K562 (cell line): ENCODE measurements around the gene ZDHHC8. TPM values are rescaled to one million over a fixed set of nuclear protein-coding genes. Genes with fewer than 3 reads are reported as not detected.
A peak's percentile ranks its signal among the peaks of the same experiment; 100 is the strongest.

Source experiments
- BHLHE40 ChIP-seq: IDR thresholded peaks from 2 replicates; pipeline ENCODE4 v1.6.1; 2011; ENCODE audit warnings: low read length, improper control_type of control experiment
- CBX2 ChIP-seq: fragments of 200-600 bp; sonication (generic); IDR thresholded peaks from one replicate; pipeline ENCODE4 v1.6.1; 2012; ENCODE audit warnings: mild to moderate bottlenecking, low read length, inconsistent platforms; ENCODE audit not compliant: insufficient read depth, poor library complexity, severe bottlenecking
- HMGN3 ChIP-seq: IDR thresholded peaks from 2 replicates; pipeline ENCODE4 v1.6.1; 2011; ENCODE audit warnings: borderline replicate concordance, low read depth, mild to moderate bottlenecking, mixed read lengths, low read length; ENCODE audit not compliant: insufficient read length; ENCODE audit errors: extremely low read depth
- KLF1 ChIP-seq: fragments of 450-650 bp; IDR thresholded peaks from 2 replicates; pipeline ENCODE4 v1.6.1; 2016; ENCODE audit warnings: missing genetic modification characterization, missing compliant biosample characterization
- MCM2 ChIP-seq: fragments of 450-650 bp; IDR thresholded peaks from 2 replicates; pipeline ENCODE4 v1.6.1; 2017; ENCODE audit warnings: low read depth, mild to moderate bottlenecking
- NCOA2 ChIP-seq, 2 experiments: fragments of 450-650 bp; IDR thresholded peaks; 2 replicates each; pipeline ENCODE4 v1.6.1; 2018; ENCODE audit warnings: mild to moderate bottlenecking in 2 of 2, moderate library complexity in 1 of 2; ENCODE audit not compliant: partially characterized antibody in 2 of 2
- NRF1 ChIP-seq, 2 experiments: fragments of 450-650 bp; IDR thresholded peaks in 1 of 2; conservative IDR thresholded peaks in 1 of 2; 2 replicates each; pipeline ENCODE4 v1.6.1; 2014; ENCODE audit warnings: mild to moderate bottlenecking in 2 of 2
- RBBP5 ChIP-seq: fragments of 200-600 bp; sonication (generic); IDR thresholded peaks from 2 replicates; pipeline ENCODE4 v1.6.1; 2012; ENCODE audit warnings: borderline replicate concordance, mild to moderate bottlenecking, low read length, control low read depth, inconsistent platforms; ENCODE audit not compliant: insufficient read depth, poor library complexity, severe bottlenecking
- RCOR1 ChIP-seq, 2 experiments: IDR thresholded peaks; 2 replicates each; pipeline ENCODE4 v1.6.1; 2012; ENCODE audit warnings: low read depth in 2 of 2, low read length in 2 of 2, borderline replicate concordance in 1 of 2, improper control_type of control experiment in 1 of 2
- SMARCA5 ChIP-seq: fragments of 450-650 bp; IDR thresholded peaks from 2 replicates; pipeline ENCODE4 v1.6.1; 2016
- SMARCC2 ChIP-seq: fragments of 450-650 bp; IDR thresholded peaks from 2 replicates; pipeline ENCODE4 v1.6.1; 2017; ENCODE audit warnings: antibody characterized with exemption, moderate library complexity, mild to moderate bottlenecking, low read depth
- TAF7 ChIP-seq: fragments of 450-650 bp; IDR thresholded peaks from 2 replicates; pipeline ENCODE4 v1.6.1; 2016; ENCODE audit warnings: missing genetic modification characterization, missing compliant biosample characterization
- ZFP30 ChIP-seq: fragments of 250-450 bp; sonication (Bioruptor Pico); IDR thresholded peaks from 2 replicates; pipeline ENCODE4 v1.8.0; 2022; ENCODE audit warnings: moderate library complexity, mild to moderate bottlenecking, inconsistent platforms, borderline replicate concordance
- ZNF263 ChIP-seq: sonication (generic); formaldehyde crosslinking; IDR thresholded peaks from 2 replicates; pipeline ENCODE4 v1.8.0; 2022; ENCODE audit warnings: mild to moderate bottlenecking, missing genetic modification reagents, borderline replicate concordance
- ZNF551 ChIP-seq: fragments of 250-450 bp; sonication (Bioruptor Pico); IDR thresholded peaks from 2 replicates; pipeline ENCODE4 v1.5.0; 2021; ENCODE audit warnings: mild to moderate bottlenecking, moderate library complexity
- ZNF764 ChIP-seq: fragments of 250-450 bp; sonication (Bioruptor Pico); IDR thresholded peaks from 2 replicates; pipeline ENCODE4 v1.4.0; 2020; ENCODE audit warnings: low read depth, mild to moderate bottlenecking, moderate library complexity
- ZNF830 ChIP-seq: fragments of 250-450 bp; sonication (Bioruptor Pico); IDR thresholded peaks from 2 replicates; pipeline ENCODE4 v1.5.0; 2021; ENCODE audit warnings: mild to moderate bottlenecking
- polyA plus RNA-seq, 8 experiments: library from polyadenylated mRNA; depleted of rRNA in 4 of 8; stranded (reverse) in 5 of 8; unstranded in 3 of 8; fragments of >200 nt; fragmentation: Nextera tagmentation in 2 of 8; fragmentation: Illumina TruSeq in 1 of 8; extraction: Ambion mirVana in 2 of 8; extraction: Trizol in 1 of 8; gene quantifications; 2 replicates each; pipeline versions ENCODE4 v1.2.1 to v1.2.3, GENCODE V29; 2011 to 2014; ENCODE audit warnings: inconsistent platforms in 1 of 8, missing spikeins in 1 of 8
- total RNA-seq, 7 experiments: library from RNA; depleted of rRNA in 6 of 7; stranded (reverse); fragments of >200 nt in 6 of 7; fragmentation: Illumina TruSeq in 2 of 7; extraction: Trizol in 2 of 7; gene quantifications; 2 replicates each; pipeline versions ENCODE4 v1.2.1 to v1.2.3, GENCODE V29; 2011 to 2021; ENCODE audit warnings: low replicate concordance in 1 of 7
- TF ChIP-seq, protein P1 (sequence below): sonication (generic); formaldehyde crosslinking; IDR thresholded peaks from 2 replicates; pipeline ENCODE4 v1.8.1; 2022; ENCODE audit warnings: missing genetic modification reagents
- TF ChIP-seq, protein P2 (sequence below): fragments of 450-650 bp; IDR thresholded peaks from 2 replicates; pipeline ENCODE4 v1.7.1; 2018; ENCODE audit warnings: mild to moderate bottlenecking, low read depth; ENCODE audit not compliant: partially characterized antibody
- TF ChIP-seq, protein P3 (sequence below), 2 experiments: fragments of 450-650 bp in 1 of 2; sonication (generic) in 1 of 2; formaldehyde crosslinking; conservative IDR thresholded peaks; 2 replicates each; pipeline versions ENCODE4 v1.4.0 to v1.8.1; 2020 to 2022; ENCODE audit warnings: mild to moderate bottlenecking in 1 of 2, missing genetic modification reagents in 1 of 2

Gene ZDHHC8
- total and polyA plus RNA-seq, 9 of the 15 experiments (the other 6 are each of a cell fraction or from before 2014, with no cell fraction given): 0.04 to 109 (median 16.4) TPM

DNA sequence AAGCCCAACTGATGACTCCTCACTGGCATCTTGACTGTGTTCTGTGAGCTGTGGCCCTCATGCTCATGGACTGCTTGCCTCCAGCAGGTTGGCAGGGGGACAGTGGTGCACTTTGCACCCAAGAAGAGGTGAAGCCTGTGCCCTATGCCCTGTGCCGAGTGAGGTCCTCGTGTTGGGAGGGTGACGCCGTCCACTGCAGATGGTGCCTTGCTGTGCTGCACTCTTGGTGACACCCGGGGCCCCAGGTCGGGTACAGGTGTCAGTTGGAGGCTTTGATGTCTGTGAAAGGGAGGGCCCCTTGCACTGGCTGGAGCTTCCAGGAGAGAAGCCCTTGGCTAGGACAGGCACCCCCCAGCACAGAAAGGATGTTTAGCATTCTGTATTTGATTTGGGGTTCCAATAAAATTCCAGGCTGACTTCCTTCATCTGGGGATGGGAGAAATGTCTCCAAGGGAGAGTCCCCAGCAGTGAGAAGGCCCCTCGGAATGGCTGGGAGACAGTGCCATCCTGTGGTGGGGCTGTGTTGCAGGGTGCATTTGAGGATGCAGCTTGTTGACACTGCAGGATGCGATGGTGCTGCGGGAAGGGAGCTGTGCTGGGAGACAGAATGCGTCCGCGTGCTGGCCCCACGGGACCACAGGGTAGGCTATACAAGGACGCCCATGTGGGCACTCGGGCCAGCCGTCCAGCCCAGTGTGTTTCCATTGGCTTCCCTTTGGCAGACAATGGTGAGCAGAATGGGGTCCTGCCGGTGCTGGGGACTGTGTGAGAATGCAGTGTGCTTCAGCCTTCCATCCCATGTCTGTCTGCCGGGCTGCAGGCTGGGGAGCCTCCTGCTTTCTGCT lies 2.5 kb upstream of the ZDHHC8 start (continued):
- TF ChIP-seq, protein P1, sequence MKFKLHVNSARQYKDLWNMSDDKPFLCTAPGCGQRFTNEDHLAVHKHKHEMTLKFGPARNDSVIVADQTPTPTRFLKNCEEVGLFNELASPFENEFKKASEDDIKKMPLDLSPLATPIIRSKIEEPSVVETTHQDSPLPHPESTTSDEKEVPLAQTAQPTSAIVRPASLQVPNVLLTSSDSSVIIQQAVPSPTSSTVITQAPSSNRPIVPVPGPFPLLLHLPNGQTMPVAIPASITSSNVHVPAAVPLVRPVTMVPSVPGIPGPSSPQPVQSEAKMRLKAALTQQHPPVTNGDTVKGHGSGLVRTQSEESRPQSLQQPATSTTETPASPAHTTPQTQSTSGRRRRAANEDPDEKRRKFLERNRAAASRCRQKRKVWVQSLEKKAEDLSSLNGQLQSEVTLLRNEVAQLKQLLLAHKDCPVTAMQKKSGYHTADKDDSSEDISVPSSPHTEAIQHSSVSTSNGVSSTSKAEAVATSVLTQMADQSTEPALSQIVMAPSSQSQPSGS: no peak
- TF ChIP-seq ZFP30 (CRISPR knock-in tag) (no peak), CBX2 (no peak), BHLHE40 (peak; percentile 74; the same call in 1 of the 2 replicates), MCM2 (no peak), RBBP5 (peak; percentile 63), NCOA2 (IDR thresholded peaks at IDR 0.05; ENCODE audit: partially characterized antibody in 2 of 2) (no peak), ZNF263 (no peak), TAF7 (tag) (no peak), NRF1 (conservative IDR thresholded peaks at IDR 0.05 in 1 of 2, IDR thresholded peaks at IDR 0.05 in 1 of 2) (no peak; a peak in 1 of 4 replicates), RCOR1 (IDR thresholded peaks at IDR 0.05; ENCODE audit: borderline replicate concordance in 1 of 2, low read depth in 2 of 2, low read length in 2 of 2) (peak in 1 of 2 experiments; percentile 98), ZNF764 (CRISPR knock-in tag) (peak; percentile 79), SMARCC2 (no peak), HMGN3 (no peak), KLF1 (tag) (no peak; the same call in 1 of the 2 replicates), SMARCA5 (no peak), ZNF830 (CRISPR knock-in tag) (0 out of 2 replicates have a peak, but pooled peaks have one; percentile 74), ZNF551 (no peak)
- TF ChIP-seq, protein P2, sequence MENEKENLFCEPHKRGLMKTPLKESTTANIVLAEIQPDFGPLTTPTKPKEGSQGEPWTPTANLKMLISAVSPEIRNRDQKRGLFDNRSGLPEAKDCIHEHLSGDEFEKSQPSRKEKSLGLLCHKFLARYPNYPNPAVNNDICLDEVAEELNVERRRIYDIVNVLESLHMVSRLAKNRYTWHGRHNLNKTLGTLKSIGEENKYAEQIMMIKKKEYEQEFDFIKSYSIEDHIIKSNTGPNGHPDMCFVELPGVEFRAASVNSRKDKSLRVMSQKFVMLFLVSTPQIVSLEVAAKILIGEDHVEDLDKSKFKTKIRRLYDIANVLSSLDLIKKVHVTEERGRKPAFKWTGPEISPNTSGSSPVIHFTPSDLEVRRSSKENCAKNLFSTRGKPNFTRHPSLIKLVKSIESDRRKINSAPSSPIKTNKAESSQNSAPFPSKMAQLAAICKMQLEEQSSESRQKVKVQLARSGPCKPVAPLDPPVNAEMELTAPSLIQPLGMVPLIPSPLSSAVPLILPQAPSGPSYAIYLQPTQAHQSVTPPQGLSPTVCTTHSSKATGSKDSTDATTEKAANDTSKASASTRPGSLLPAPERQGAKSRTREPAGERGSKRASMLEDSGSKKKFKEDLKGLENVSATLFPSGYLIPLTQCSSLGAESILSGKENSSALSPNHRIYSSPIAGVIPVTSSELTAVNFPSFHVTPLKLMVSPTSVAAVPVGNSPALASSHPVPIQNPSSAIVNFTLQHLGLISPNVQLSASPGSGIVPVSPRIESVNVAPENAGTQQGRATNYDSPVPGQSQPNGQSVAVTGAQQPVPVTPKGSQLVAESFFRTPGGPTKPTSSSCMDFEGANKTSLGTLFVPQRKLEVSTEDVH: no peak
- TF ChIP-seq, protein P3, sequence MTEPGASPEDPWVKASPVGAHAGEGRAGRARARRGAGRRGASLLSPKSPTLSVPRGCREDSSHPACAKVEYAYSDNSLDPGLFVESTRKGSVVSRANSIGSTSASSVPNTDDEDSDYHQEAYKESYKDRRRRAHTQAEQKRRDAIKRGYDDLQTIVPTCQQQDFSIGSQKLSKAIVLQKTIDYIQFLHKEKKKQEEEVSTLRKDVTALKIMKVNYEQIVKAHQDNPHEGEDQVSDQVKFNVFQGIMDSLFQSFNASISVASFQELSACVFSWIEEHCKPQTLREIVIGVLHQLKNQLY (CRISPR knock-in tag; conservative IDR thresholded peaks at IDR 0.05): no peak; a peak in 1 of 4 replicates
